OCI-LY3 (cell line): ENCODE measurements around the gene VBP1.

Experiments
- EZH2phosphoT487 ChIP-seq: fragments of 200-600 bp; shearing (Covaris generic); IDR thresholded peaks from 2 replicates; pipeline ENCODE4 v1.6.1; 2018; ENCODE audit warnings: antibody characterized with exemption, mixed run types, low read depth
- TF ChIP-seq, protein P1 (sequence below): fragments of 200-600, 300-600 bp; sonication (generic); IDR thresholded peaks from 2 replicates; pipeline ENCODE4 v1.5.1; 2014; ENCODE audit warnings: antibody characterized with exemption, low read length, low read depth

DNA sequence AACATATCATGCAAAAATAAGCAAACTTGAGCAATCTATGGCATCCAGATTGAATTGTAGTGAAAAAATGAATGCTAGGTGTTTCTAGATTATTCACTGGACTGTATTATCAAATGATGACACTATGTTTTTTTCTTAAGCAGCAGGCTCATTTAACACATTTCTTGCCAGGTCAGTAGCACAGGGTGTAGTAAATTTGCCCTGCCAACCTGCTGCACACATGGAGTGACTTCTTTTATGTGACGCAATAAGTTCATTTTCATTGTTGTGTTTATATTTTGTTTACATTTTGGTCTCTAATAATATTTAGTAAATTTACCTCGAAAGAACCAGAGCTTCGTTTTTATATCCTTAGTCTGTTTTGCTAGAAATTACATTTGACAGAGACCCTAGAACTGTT lies 9.5 kb downstream of the VBP1 start:
- TF ChIP-seq, protein P1, sequence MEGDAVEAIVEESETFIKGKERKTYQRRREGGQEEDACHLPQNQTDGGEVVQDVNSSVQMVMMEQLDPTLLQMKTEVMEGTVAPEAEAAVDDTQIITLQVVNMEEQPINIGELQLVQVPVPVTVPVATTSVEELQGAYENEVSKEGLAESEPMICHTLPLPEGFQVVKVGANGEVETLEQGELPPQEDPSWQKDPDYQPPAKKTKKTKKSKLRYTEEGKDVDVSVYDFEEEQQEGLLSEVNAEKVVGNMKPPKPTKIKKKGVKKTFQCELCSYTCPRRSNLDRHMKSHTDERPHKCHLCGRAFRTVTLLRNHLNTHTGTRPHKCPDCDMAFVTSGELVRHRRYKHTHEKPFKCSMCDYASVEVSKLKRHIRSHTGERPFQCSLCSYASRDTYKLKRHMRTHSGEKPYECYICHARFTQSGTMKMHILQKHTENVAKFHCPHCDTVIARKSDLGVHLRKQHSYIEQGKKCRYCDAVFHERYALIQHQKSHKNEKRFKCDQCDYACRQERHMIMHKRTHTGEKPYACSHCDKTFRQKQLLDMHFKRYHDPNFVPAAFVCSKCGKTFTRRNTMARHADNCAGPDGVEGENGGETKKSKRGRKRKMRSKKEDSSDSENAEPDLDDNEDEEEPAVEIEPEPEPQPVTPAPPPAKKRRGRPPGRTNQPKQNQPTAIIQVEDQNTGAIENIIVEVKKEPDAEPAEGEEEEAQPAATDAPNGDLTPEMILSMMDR = no peak
- no peak for TF ChIP-seq EZH2phosphoT487
